GM12878 (cell line): ENCODE data around the gene CMC1.

Experiments used
- CTCF ChIP-seq, 3 experiments: IDR thresholded peaks in 2 of 3; conservative IDR thresholded peaks in 1 of 3; 2 replicates each; pipeline ENCODE4 v1.5.1; 2011; ENCODE audit warnings: low read depth in 3 of 3, low read length in 3 of 3, mild to moderate bottlenecking in 3 of 3, control low read depth in 2 of 3, moderate library complexity in 2 of 3, inconsistent platforms in 1 of 3, mixed read lengths in 1 of 3; ENCODE audit not compliant: control insufficient read depth in 2 of 3, insufficient read depth in 1 of 3; ENCODE audit errors: extremely low read depth in 1 of 3
- EP300 ChIP-seq, 2 experiments: fragments of 150-350 bp in 1 of 2; IDR thresholded peaks; 2 replicates each; pipeline ENCODE4 v1.6.1; 2011 to 2012; ENCODE audit warnings: low read depth in 2 of 2, low read length in 2 of 2, borderline replicate concordance in 1 of 2, improper control_type of control experiment in 1 of 2, inconsistent platforms in 1 of 2; ENCODE audit not compliant: control insufficient read depth in 1 of 2
- FOS ChIP-seq: IDR thresholded peaks from 3 replicates; pipeline ENCODE4 v1.6.1; 2011; ENCODE audit warnings: borderline replicate concordance; ENCODE audit not compliant: insufficient read length; ENCODE audit errors: extremely low read depth
- KDM1A ChIP-seq: fragments of 200-600 bp; sonication (generic); IDR thresholded peaks from 2 replicates; pipeline ENCODE4 v1.6.1; 2016; ENCODE audit warnings: borderline replicate concordance
- MAX ChIP-seq: IDR thresholded peaks from 2 replicates; pipeline ENCODE4 v1.6.1; 2012; ENCODE audit warnings: low read depth, low read length, improper control_type of control experiment
- NRF1 ChIP-seq: conservative IDR thresholded peaks from 2 replicates; pipeline ENCODE4 v1.6.1; 2011; ENCODE audit warnings: mild to moderate bottlenecking, low read depth, low read length, improper control_type of control experiment
- POLR2A ChIP-seq: IDR thresholded peaks from 2 replicates; pipeline ENCODE4 v1.6.1; 2011; ENCODE audit warnings: low read depth, mild to moderate bottlenecking, low read length
- POLR2AphosphoS5 ChIP-seq: IDR thresholded peaks from 2 replicates; pipeline ENCODE4 v1.6.1; 2011; ENCODE audit warnings: mild to moderate bottlenecking, low read length, inconsistent platforms
- RBBP5 ChIP-seq: fragments of 200-600 bp; sonication (generic); conservative IDR thresholded peaks from 2 replicates; pipeline ENCODE4 v1.6.1; 2016
- SPI1 ChIP-seq: IDR thresholded peaks from 2 replicates; pipeline ENCODE4 v1.6.1; 2011; ENCODE audit warnings: low read depth, mild to moderate bottlenecking, low read length, moderate library complexity, borderline replicate concordance; ENCODE audit not compliant: insufficient read depth

- TF ChIP-seq SPI1 = no peak
- TF ChIP-seq CTCF (IDR thresholded peaks at IDR 0.05 in 2 of 3, conservative IDR thresholded peaks at IDR 0.05 in 1 of 3; ENCODE audit: control insufficient read depth in 2 of 3, extremely low read depth in 1 of 3, insufficient read depth in 1 of 3, low read depth in 3 of 3, low read length in 3 of 3) = no peak
- TF ChIP-seq POLR2A = no peak
- no peak for TF ChIP-seq RBBP5
- TF ChIP-seq POLR2AphosphoS5 = no peak
- no peak for TF ChIP-seq EP300 (IDR thresholded peaks at IDR 0.05; ENCODE audit: borderline replicate concordance in 1 of 2, control insufficient read depth in 1 of 2, low read depth in 2 of 2, low read length in 2 of 2)
- TF ChIP-seq KDM1A = no peak
- no peak for TF ChIP-seq FOS
- TF ChIP-seq NRF1 = no peak
- TF ChIP-seq MAX = no peak
These were observed 104.3 kb downstream of the CMC1 start for GRCh38 chr3:28345690-28346089.
